ENCODE measurements around the gene ADAM22. TPM values are rescaled to one million over a fixed set of nuclear protein-coding genes. Genes with fewer than 3 reads are reported as not detected.

The ADAM22 gene
- total and polyA plus RNA-seq, 2 of the 4 experiments (the other 2 are of a cell fraction), result 0.03 to 0.18 TPM

DNA sequence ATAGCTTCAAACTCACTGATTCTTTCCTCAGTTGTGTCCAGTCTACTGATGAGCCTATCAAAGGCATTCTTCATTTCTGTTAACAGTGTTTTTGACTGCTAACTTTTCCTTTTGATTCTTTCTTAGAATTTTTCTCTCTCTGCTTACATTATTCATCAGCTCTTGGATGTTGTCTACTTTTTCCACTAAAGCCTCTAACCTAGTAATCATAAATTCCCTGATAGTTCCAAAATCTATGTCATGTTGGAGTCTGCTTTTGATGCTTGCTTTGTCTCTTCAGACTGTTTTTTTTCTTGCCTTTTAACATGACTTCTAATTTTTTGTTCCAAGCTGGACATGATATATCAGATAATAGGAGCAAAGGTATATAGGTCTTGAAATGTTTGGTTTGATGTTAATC is 78.0 kb downstream of the ADAM22 start:
- no peaks in the 10 kb centered on the region for H3K9me3 ChIP-seq (ENCODE audit: control insufficient read depth, insufficient read depth, low read length)
- in situ Hi-C loops (cut with MboI; ENCODE audit: low sequenced_read_pairs) (no loop called here), dilution Hi-C loops (cut with HindIII; ENCODE audit: low sequenced_read_pairs, unreplicated experiment) (no loop called here), intact Hi-C loops (cut with micrococcal nuclease) (no loop called here)
- no peak for DNase-seq
- H3K27ac ChIP-seq (ENCODE audit: insufficient read depth, low read length), result no peak overlapping the region
- H4K8ac ChIP-seq (ENCODE audit: low read depth in 2 of 2, low read length in 2 of 2), result no peak overlapping the region
- ATAC-seq (ENCODE audit: low read depth), result no peak
- H3K4me1 ChIP-seq (ENCODE audit: control insufficient read depth, insufficient read depth, low read length), result no peaks in the 10 kb centered on the region
- no peak overlapping the region for H4K91ac ChIP-seq (ENCODE audit: insufficient read depth, low read depth, low read length)
- CTCF ChIA-PET, result no interaction called here
- H2AFZ ChIP-seq (replicated peaks; ENCODE audit: low read length, poor library complexity), result no peak overlapping the region
- no peak overlapping the region for H3K4me2 ChIP-seq (ENCODE audit: low read depth, low read length)
- no peak overlapping the region for H3K4me3 ChIP-seq (ENCODE audit: insufficient read depth, low read depth, low read length)
- BruUV-seq (replicated peaks), result no TSS peak
- no peak overlapping the region for H2BK120ac ChIP-seq (ENCODE audit: low read depth, low read length)
- no peaks in the 10 kb centered on the region for H3K36me3 ChIP-seq (ENCODE audit: control insufficient read depth, insufficient read depth, low read length)
- no peaks in the 10 kb centered on the region for H3K79me1 ChIP-seq (ENCODE audit: low read depth in 1 of 2, low read length in 2 of 2)
- TF ChIP-seq MAFK (IDR thresholded peaks at IDR 0.05; ENCODE audit: low read depth, low read length) (no peak), SMC3 (IDR thresholded peaks at IDR 0.05; ENCODE audit: low read depth, low read length) (no peak), NFE2L2 (IDR thresholded peaks at IDR 0.05; ENCODE audit: low read depth, low read length) (no peak), ELK1 (IDR thresholded peaks at IDR 0.05; ENCODE audit: borderline replicate concordance, low read depth, low read length) (no peak), BHLHE40 (IDR thresholded peaks at IDR 0.05; ENCODE audit: low read depth, low read length) (no peak), POLR2A (IDR thresholded peaks at IDR 0.05; ENCODE audit: low read depth, low read length) (no peak), USF2 (IDR thresholded peaks at IDR 0.05; ENCODE audit: low read depth, low read length) (no peak), MXI1 (IDR thresholded peaks at IDR 0.05; ENCODE audit: borderline replicate concordance, low read depth, low read length) (no peak), RCOR1 (IDR thresholded peaks at IDR 0.05; ENCODE audit: insufficient replicate concordance, low read length) (no peak), MAZ (IDR thresholded peaks at IDR 0.05; ENCODE audit: borderline replicate concordance, low read depth, low read length) (no peak), RAD21 (IDR thresholded peaks at IDR 0.05; ENCODE audit: low read length) (no peak), CEBPB (IDR thresholded peaks at IDR 0.05; ENCODE audit: low read depth, low read length) (no peak), FOS (IDR thresholded peaks at IDR 0.05; ENCODE audit: low read depth, low read length) (no peak), RFX5 (IDR thresholded peaks at IDR 0.05; ENCODE audit: low read depth, low read length) (no peak), CHD1 (IDR thresholded peaks at IDR 0.05; ENCODE audit: low read depth, low read length) (no peak)
- TF ChIP-seq, protein P1, sequence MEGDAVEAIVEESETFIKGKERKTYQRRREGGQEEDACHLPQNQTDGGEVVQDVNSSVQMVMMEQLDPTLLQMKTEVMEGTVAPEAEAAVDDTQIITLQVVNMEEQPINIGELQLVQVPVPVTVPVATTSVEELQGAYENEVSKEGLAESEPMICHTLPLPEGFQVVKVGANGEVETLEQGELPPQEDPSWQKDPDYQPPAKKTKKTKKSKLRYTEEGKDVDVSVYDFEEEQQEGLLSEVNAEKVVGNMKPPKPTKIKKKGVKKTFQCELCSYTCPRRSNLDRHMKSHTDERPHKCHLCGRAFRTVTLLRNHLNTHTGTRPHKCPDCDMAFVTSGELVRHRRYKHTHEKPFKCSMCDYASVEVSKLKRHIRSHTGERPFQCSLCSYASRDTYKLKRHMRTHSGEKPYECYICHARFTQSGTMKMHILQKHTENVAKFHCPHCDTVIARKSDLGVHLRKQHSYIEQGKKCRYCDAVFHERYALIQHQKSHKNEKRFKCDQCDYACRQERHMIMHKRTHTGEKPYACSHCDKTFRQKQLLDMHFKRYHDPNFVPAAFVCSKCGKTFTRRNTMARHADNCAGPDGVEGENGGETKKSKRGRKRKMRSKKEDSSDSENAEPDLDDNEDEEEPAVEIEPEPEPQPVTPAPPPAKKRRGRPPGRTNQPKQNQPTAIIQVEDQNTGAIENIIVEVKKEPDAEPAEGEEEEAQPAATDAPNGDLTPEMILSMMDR (conservative IDR thresholded peaks at IDR 0.05; ENCODE audit: low read depth, low read length), result no peak
- POLR2A ChIA-PET (ENCODE audit: unreplicated experiment), result no interaction called here
- no peak overlapping the region for H4K5ac ChIP-seq (ENCODE audit: low read depth, low read length)
- H2BK5ac ChIP-seq (ENCODE audit: low read depth, low read length, poor library complexity, severe bottlenecking), result no peak overlapping the region
- H2AK5ac ChIP-seq (ENCODE audit: low read depth, low read length), result no peak overlapping the region
- no peak overlapping the region for H2BK20ac ChIP-seq (ENCODE audit: low read depth, low read length)
- H3K14ac ChIP-seq (replicated peaks; ENCODE audit: low read depth, low read length), result no peak overlapping the region
- no peak overlapping the region for H3K9ac ChIP-seq (ENCODE audit: low read depth, low read length)
- H3K4ac ChIP-seq (ENCODE audit: low read depth, low read length), result no peak overlapping the region
- no peaks in the 10 kb centered on the region for H3K27me3 ChIP-seq (ENCODE audit: control insufficient read depth, insufficient read depth, low read length)
- H4K20me1 ChIP-seq (ENCODE audit: insufficient read depth, low read length), result no peaks in the 10 kb centered on the region
- no peak overlapping the region for H2AK9ac ChIP-seq (replicated peaks; ENCODE audit: low read depth, low read length, poor library complexity)
- no peak overlapping the region for H3K56ac ChIP-seq (ENCODE audit: extremely low read depth, insufficient read depth, low read length)
- no peak overlapping the region for H3K18ac ChIP-seq (ENCODE audit: low read depth, low read length)
- no peak overlapping the region for H3K23ac ChIP-seq (ENCODE audit: low read depth, low read length)
- H3K9me1 ChIP-seq (ENCODE audit: insufficient read depth, low read length), result no peaks in the 10 kb centered on the region
- no peak overlapping the region for H2BK15ac ChIP-seq (ENCODE audit: low read depth, low read length)

All from IMR-90 (cell line).